Measurements from ENCODE around the gene CLUH. TPM values are rescaled to one million over a fixed set of nuclear protein-coding genes. Genes with fewer than 3 reads are reported as not detected.
A peak's percentile ranks its signal among the peaks of the same experiment; 100 is the strongest.
"Not testable (repeated sequence)": the region's sequence is repeated elsewhere in the genome, so short reads cannot be mapped to it uniquely, and the experiment has no call there.

Gene CLUH
- total RNA-seq, 3 donors from 2014 or later, result 120 to 149 (median 145) TPM

DNA sequence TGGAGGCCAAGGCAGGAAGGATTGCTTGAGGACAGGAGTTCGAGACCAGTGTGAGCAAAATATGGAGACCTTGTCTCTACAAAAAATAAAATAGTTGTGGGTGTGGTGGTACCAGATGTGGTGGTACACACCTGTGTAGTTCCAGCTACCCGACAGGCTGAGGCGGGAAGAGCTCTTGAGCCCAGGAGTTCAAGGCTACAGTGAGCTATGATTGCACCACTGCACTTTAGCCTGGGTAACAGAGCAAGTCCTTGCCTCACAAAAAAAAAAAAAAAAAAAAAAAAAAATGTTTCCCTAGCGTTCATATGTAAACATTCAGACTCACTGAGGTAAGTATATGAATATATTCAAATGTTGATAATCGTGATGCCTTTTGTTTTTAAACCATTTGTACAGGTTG, 39.5 kb downstream of the CLUH start:
- no peak overlapping the region for H3K4me3 ChIP-seq
- no peak for ATAC-seq
- peaks cover 13% of the 10 kb centered on the region for H3K36me3 ChIP-seq (ENCODE audit: low read depth)
- TF ChIP-seq, protein P1, sequence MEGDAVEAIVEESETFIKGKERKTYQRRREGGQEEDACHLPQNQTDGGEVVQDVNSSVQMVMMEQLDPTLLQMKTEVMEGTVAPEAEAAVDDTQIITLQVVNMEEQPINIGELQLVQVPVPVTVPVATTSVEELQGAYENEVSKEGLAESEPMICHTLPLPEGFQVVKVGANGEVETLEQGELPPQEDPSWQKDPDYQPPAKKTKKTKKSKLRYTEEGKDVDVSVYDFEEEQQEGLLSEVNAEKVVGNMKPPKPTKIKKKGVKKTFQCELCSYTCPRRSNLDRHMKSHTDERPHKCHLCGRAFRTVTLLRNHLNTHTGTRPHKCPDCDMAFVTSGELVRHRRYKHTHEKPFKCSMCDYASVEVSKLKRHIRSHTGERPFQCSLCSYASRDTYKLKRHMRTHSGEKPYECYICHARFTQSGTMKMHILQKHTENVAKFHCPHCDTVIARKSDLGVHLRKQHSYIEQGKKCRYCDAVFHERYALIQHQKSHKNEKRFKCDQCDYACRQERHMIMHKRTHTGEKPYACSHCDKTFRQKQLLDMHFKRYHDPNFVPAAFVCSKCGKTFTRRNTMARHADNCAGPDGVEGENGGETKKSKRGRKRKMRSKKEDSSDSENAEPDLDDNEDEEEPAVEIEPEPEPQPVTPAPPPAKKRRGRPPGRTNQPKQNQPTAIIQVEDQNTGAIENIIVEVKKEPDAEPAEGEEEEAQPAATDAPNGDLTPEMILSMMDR (IDR thresholded peaks at IDR 0.05), result no peak
- H3K4me1 ChIP-seq (ENCODE audit: low read depth), result no peaks in the 10 kb centered on the region
- intact Hi-C loops (cut with DNase I, micrococcal nuclease), result no loop called here
- no peak for DNase-seq
- no peaks in the 10 kb centered on the region for H3K9me3 ChIP-seq

DNA sequence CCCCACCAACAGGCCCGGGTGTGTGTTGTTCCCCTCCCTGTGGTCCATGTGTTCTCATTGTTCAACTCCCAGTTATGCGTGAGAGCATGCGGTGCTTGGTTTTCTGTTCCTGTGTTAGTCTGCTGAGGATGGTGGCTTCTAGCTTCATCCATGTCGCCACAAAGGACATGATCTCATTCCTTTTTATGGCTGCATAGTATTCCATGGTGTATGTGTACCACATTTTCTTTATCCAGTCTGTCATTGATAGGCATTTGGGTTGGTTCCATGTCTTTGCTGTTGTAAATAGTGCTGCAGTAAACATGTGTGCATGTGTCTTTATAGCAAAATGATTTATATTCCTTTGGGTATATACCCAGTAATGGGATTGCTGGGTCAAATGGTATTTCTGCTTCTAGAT, 51.2 kb downstream of the CLUH start:
- DNase-seq; H3K4me3 ChIP-seq; H3K4me1 ChIP-seq (ENCODE audit: low read depth); H3K36me3 ChIP-seq (ENCODE audit: low read depth); H3K9me3 ChIP-seq; ATAC-seq; intact Hi-C loops (cut with DNase I, micrococcal nuclease): not testable (repeated sequence)

DNA sequence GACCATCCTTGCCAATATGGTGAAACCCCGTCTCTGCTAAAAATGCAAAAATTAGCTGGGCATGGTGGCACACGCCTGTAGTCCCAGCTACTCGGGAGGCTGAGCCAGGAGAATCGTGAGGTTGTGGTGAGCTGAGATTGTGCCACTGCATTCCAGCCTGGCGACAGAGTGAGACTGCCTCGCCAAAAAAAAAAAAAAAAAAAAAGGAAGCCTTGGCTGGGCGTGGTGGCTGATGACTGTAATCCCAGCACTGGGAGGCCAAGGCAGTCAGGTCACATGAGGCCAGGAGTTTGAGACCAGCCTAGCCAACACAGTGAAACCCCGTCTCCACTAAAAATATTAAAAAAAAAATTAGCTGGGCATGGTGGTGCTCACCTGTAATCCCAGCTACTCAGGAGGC, 52.2 kb downstream of the CLUH start:
- H3K36me3 ChIP-seq (ENCODE audit: low read depth); H3K9me3 ChIP-seq; H3K4me3 ChIP-seq; H3K4me1 ChIP-seq (ENCODE audit: low read depth); DNase-seq; intact Hi-C loops (cut with DNase I, micrococcal nuclease): not testable (repeated sequence)
- peak; percentile 68 for ATAC-seq

DNA sequence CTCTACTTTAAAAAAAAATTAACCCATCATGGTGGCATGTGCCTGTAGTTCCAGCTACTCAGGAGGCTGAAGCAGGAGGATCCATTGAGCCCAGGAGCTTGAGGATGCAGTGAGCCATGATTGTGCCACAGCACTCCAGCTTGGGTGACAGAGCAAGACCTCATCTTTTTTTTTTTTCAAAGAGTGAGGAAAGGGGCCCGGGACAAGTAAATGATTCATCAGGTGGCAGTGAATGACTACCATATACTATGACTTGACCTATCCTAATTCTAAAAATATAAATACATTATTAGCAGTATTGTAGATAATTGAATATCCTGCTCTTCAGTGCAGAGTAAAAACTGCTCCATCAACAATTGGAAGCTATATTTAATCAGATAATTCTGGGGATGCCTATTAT, 55.3 kb downstream of the CLUH start:
- intact Hi-C loops (cut with DNase I, micrococcal nuclease), result no loop called here
- TF ChIP-seq, protein P1 (IDR thresholded peaks at IDR 0.05), result no peak
- Histone ChIP-seq H3K36me3 (ENCODE audit: low read depth) (no peaks in the 10 kb centered on the region), H3K9me3 (no peaks in the 10 kb centered on the region), H3K4me1 (ENCODE audit: low read depth) (peaks cover 4% of the 10 kb centered on the region), H3K4me3 (no peak overlapping the region)
- no peak for DNase-seq
- no peak for ATAC-seq

DNA sequence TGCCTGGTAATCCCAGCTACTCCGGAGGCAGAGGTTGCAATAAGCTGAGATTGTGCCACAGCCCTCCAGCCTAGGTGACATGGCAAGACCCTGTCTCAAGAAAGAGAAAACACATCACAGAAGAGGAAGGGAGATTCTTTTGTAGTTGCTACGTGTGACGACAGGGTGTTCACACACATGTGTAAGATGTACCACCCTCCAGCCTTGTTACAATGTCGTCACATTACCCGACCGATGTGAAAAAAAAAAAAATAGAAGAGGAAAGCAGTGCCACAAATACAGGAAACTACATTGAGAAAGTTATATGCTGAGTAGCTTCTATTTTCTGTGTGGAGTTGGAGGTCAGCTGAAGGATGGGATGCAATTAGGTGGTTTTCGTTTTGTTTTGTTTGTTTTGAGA, 56.0 kb downstream of the CLUH start:
- H3K4me3 ChIP-seq, result no peak overlapping the region
- TF ChIP-seq, protein P1 (IDR thresholded peaks at IDR 0.05), result no peak
- ATAC-seq (no peak), DNase-seq (no peak)
- intact Hi-C loops (cut with DNase I, micrococcal nuclease), result no loop called here
- no peaks in the 10 kb centered on the region for H3K36me3 ChIP-seq (ENCODE audit: low read depth)
- peaks cover 4% of the 10 kb centered on the region for H3K4me1 ChIP-seq (ENCODE audit: low read depth)
- no peaks in the 10 kb centered on the region for H3K9me3 ChIP-seq

DNA sequence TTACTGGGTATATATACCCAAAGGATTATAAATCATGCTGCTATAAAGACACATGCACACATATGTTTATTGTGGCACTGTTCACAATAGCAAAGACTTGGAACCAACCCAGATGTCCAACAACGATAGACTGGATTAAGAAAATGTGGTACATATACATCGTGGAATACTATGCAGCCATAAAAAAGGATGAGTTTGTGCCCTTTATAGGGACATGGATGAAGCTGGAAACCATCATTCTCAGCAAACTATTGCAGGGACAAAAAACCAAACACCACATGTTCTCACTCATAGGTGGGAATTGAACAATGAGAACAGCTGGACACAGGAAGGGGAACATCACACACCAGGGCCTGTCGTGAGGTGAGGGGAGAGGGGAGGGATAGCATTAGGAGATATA, 58.7 kb downstream of the CLUH start:
- H3K4me1 ChIP-seq (ENCODE audit: low read depth); DNase-seq; intact Hi-C loops (cut with DNase I, micrococcal nuclease); H3K9me3 ChIP-seq; H3K36me3 ChIP-seq (ENCODE audit: low read depth); ATAC-seq; H3K4me3 ChIP-seq: not testable (repeated sequence)

DNA sequence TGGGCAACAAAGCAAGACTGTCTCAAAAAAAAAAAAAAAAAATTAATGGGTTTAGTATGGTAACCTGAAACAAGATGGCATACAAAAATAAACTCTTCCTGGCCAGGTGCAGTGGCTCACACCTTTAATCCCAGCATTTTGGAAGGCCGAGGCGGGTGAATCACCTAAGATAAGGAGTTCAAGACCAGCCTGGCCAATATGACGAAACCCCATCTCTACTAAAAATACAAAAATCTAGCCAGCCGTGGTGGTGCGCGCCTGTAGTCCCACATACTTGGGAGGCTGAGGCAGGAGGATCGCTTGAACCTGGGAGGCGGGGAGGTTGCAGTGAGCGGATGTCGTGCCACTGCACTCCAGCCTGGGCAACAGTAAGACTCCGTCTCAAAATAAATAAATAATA, 62.4 kb downstream of the CLUH start:
- TF ChIP-seq, protein P1 (IDR thresholded peaks at IDR 0.05), result no peak
- no peak for DNase-seq
- no peaks in the 10 kb centered on the region for H3K4me1 ChIP-seq (ENCODE audit: low read depth)
- no peaks in the 10 kb centered on the region for H3K36me3 ChIP-seq (ENCODE audit: low read depth)
- H3K9me3 ChIP-seq, result no peaks in the 10 kb centered on the region
- no peak for ATAC-seq
- H3K4me3 ChIP-seq, result no peak overlapping the region
- intact Hi-C loops (cut with DNase I, micrococcal nuclease), result no loop called here

Data from mucosa of descending colon (tissue), 3 donors.